ENCODE data around the gene SLCO3A1. TPM values are rescaled to one million over a fixed set of nuclear protein-coding genes. Genes with fewer than 3 reads are reported as not detected.

SLCO3A1 gene
- total and polyA plus RNA-seq, 2 of the 8 experiments (the other 6 are each of a cell fraction or from before 2014, with no cell fraction given): 15.1 to 20.4 TPM

GRCh38 chr15:91997163-91997562, 143.7 kb downstream of the SLCO3A1 start (continued):
- no peak for TF ChIP-seq CHD7 (IDR thresholded peaks at IDR 0.05; ENCODE audit: insufficient replicate concordance, low read length)
- no peak for TF ChIP-seq CTBP2 (IDR thresholded peaks at IDR 0.05; ENCODE audit: borderline replicate concordance, insufficient read depth, insufficient read length, low read length)
- no peak for TF ChIP-seq BACH1 (IDR thresholded peaks at IDR 0.05; ENCODE audit: low read length)
- TF ChIP-seq POLR2A (IDR thresholded peaks at IDR 0.05; ENCODE audit: control extremely low read depth in 1 of 2, low read depth in 2 of 2, low read length in 2 of 2): no peak
- TF ChIP-seq SUZ12 (IDR thresholded peaks at IDR 0.05; ENCODE audit: low read length): no peak
- TF ChIP-seq KDM5A (IDR thresholded peaks at IDR 0.05; ENCODE audit: low read length): no peak
- TF ChIP-seq SIX5 (IDR thresholded peaks at IDR 0.05; ENCODE audit: low read depth, low read length): no peak
- no peak for TF ChIP-seq TAF1 (IDR thresholded peaks at IDR 0.05; ENCODE audit: low read depth, low read length)
- no peak for TF ChIP-seq RFX5 (IDR thresholded peaks at IDR 0.05; ENCODE audit: borderline replicate concordance, low read depth, low read length)
